Regular cardiac myocyte (primary cell): Measurements from ENCODE around the gene MUS81. TPM values are rescaled to one million over a fixed set of nuclear protein-coding genes. Genes with fewer than 3 reads are reported as not detected.

ENCODE experiments used
- total RNA-seq: library from RNA; depleted of rRNA; stranded (reverse); fragments of >200 nt; gene quantifications from 2 replicates; pipeline ENCODE4 v1.2.3, GENCODE V29; 2014

The MUS81 gene, protein sequence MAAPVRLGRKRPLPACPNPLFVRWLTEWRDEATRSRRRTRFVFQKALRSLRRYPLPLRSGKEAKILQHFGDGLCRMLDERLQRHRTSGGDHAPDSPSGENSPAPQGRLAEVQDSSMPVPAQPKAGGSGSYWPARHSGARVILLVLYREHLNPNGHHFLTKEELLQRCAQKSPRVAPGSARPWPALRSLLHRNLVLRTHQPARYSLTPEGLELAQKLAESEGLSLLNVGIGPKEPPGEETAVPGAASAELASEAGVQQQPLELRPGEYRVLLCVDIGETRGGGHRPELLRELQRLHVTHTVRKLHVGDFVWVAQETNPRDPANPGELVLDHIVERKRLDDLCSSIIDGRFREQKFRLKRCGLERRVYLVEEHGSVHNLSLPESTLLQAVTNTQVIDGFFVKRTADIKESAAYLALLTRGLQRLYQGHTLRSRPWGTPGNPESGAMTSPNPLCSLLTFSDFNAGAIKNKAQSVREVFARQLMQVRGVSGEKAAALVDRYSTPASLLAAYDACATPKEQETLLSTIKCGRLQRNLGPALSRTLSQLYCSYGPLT
- total RNA-seq = 45.4 and 48.7 TPM in 2 replicates

DNA sequence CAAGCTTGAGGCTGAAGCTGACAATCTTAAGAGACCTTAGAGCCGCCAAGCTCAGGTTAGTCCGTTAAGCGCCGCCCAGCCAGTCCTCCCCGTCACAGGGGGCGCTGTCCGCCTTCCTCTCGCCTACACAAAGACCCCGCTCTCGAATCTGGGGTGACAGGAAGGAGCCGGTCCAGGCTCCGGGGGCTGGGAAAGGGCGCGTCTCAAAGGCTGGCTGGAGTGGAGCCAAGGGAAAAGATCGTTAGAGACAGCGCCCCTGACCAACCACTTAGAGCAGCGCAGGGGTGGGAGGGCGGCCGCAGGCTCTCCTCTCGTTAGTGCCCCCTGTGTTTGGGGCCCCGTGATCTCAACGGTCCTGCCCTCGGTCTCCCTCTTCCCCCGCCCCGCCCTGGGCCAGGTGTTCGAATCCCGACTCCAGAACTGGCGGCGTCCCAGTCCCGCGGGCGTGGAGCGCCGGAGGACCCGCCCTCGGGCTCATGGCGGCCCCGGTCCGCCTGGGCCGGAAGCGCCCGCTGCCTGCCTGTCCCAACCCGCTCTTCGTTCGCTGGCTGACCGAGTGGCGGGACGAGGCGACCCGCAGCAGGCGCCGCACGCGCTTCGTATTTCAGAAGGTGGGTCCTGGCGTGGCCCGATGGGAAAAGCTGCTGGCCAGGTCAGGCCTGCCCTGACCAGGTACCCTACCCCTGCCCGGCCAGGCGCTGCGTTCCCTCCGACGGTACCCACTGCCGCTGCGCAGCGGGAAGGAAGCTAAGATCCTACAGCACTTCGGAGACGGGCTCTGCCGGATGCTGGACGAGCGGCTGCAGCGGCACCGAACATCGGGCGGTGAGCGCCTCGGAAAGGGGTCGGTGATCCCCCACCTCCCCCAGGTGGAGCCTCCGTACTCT is at the start of gene MUS81:
Gene MUS81, plus strand, starts transcription at position 156 of the 887 bp plus-strand sequence. Its CDS starts 321 bp downstream, at position 477.

DNA sequence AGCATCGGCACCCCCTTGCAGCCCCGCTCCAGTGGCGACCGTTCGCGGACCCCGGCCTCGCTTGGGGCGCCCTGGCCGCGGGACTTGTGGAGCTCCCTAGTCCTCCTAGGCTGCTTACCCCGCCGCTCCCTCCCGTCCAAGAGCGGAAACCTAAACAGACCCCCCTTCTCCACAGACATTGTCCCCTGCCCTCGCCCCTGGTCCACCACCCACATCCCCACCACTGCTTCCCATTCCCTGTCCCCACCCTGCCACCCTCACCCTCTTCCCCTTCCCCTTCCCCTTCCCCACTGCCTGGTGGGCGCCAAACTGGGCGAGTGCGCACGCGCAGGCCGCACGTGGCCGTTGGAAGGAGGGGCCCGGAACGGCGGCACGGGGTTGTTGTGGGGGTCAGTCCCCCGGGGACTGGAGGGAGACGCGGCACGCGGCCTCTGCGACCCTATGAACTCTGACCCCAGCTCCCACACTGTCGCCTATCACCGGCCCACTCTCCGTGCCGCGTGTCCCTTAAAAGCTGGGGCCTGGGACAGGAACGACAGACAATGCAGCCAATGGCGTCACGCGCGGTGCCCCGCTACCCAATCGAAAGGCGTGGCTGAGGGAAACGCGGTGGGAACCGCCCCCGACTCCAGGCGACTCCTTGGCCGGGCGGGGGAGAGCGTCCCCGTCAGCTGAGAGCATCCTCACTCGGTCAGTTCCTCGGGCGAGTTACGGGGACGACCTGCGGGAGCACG is 26.8 kb upstream of the MUS81 start, which contains the start of gene SNX32:
Gene SNX32, plus strand, starts transcription at position 667 of the 734 bp plus-strand sequence. CDS start 103 bp downstream, outside the sequence.

DNA sequence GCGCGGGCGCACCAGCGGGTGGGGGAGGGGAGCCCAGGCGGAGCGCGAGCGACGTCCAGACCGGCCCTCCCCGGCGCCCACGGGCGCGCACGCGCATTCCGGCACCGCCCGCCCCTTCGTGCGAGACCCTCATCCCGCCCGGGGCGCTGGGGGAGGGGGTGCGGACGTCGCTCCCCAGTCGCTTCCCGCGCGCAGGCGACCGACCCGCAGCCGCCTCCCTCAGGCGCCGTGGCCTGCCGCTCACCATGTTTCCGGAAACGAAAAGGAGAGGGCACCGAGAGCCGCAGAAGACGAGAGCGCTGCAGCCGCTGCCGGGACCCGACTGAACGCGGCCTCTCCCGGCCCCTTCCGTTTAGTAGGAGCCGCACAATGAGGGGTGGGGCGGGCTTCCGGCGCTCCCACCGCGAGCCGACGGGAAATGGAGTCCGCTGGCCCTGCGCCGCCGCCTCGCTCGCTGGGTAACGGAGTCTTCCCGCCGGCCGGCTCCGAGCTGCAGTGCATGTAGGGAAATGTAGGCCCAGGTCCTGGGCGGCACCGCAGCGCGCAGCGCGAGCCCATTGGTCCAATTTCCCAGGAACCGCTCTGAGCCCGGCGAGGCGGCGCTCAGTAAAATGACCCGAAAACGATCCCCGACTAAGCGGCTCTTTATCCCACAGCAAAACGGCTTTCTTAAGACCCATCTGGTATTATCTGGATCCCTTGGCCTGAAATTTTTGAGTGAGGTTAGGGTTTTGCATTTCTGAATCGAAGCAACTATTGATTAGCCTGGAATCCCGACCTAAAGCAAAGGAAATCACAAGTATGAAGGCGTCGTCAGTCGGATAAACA is 2.2 kb upstream of the MUS81 start, which contains the start of gene CFL1:
Gene CFL1, minus strand, starts transcription at position 328 of the 828 bp plus-strand sequence. Its CDS starts 81 bp downstream, at position 247.

DNA sequence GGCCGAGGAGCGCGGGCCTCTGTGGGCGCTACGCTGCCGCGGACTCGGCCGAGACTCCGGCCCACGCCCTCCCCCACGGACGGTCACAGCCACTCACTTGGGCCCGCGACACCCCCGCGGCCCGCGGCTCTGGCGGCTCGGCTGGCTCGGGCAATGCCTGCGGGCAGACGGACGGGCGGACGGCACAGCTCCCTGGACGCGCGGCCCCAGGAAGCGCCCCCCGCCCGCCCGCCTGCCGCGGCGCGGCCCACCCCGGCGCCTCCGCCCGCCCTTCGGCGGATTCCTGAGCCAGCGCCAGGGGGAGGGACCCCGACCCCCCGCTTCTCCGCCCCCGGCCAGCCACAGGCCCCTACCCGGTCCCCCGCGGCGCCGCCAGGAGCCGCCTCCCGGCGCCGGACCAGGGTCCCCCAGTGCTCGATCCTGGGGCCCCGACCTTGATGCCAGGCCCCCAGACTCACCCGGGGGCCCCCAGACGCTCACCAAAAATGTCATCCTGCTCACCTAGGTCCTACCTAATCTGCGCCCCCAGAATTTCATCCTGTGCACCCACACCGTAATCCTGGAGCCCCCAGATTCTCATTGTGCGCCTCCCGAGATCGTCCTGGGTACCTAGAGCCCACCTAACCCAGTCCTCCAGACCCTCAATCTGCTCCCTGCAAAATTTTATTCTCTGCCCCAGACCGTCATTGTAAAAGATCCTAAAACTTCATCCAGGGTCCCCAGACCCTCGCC is 12.5 kb downstream of the MUS81 start, which contains the start of gene EFEMP2:
Gene EFEMP2, minus strand, starts transcription at position 215 of the 732 bp plus-strand sequence. CDS start 446 bp downstream, outside the sequence.

DNA sequence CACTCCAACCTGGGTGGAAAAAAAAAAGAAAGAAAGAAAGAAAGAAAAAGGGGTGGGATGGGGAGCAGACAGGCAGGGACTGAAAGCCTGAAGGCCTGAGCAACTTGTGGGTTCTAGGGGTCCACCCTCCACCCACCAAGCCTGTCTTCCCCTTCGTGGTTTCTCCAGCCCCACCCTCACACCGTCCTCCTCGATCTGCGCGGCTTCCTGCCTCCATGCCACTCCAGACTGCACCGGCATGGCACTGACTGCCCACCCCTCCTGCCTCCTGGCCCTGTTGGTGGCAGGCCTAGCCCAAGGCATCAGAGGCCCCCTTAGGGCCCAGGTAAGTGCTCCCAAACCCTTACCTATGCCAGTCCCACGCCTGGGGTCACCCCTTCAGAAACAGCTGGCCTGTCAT is 19.4 kb downstream of the MUS81 start, which contains the start of gene CTSW:
Gene CTSW, plus strand, starts transcription at position 221 of the 400 bp plus-strand sequence. Its CDS starts 18 bp downstream, at position 239.

DNA sequence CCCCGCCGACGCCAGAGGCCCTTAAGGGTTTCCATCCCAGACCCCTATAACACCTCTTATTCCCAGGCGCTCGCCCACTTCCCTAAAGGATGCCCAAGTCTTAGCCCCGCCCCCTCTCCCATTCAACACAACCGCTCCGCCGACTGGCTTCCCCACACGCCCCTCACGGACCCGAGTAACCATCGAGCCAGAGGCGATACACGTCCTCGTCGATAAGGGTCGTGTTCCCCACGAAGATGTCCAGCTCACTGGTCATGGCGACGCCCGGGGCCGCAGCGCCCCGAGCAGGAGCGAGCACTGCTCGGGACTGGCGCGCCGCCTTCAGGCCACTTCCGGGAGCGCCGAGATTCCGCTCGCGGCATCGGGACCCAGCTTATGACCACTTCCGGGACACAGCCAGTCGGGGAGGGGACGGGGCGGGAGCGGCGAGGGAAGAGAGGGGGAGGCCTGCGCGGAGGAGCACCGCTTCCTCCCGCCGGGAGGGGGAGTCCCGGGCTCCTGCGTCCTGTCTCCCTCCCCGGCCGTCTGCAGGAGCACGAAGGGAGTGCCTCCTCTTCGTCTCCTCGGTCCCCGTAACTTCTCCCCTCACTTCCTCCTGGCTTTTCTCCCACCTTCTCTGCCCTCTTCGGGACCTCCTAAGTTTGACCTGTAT is 28.1 kb downstream of the MUS81 start, which contains the start of gene FIBP:
Gene FIBP, minus strand, starts transcription at position 309 of the 652 bp plus-strand sequence. Its CDS starts 53 bp downstream, at position 256.

DNA sequence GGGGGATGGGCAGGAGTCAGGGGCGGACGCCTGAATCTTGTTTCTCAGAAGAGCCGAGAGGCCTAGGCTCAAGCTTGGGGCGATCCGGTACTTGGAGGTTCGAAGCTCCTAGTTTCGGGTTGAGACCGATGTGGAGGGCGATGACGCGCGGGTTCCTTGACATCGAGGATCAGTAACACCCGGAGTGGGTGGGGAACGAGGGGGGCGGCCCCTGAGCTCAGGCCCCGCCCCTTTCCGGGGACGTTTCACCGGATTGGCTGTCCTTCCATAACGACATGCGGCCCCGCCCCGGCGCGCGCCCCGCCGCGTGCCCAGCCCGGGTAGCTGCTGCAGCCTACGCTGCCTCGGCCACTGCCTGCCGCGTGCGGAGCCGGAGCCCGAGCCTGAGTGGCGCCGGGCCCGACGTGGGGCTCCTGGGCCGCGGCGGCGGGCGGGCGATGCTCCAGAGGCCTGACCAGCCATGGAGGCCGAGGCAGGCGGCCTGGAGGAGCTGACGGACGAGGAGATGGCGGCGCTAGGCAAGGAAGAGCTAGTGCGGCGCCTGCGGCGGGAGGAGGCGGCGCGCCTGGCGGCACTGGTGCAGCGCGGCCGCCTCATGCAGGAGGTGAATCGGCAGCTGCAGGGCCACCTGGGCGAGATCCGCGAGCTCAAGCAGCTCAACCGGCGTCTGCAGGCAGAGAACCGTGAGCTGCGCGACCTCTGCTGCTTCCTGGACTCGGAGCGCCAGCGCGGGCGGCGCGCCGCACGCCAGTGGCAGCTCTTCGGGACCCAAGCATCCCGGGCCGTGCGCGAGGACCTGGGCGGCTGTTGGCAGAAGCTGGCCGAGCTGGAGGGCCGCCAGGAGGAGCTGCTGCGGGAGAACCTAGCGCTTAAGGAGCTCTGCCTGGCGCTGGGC is 30.3 kb downstream of the MUS81 start, which contains the start of gene CCDC85B:
Gene CCDC85B, plus strand, starts transcription at position 350 of the 895 bp plus-strand sequence. Its CDS starts 111 bp downstream, at position 461.

DNA sequence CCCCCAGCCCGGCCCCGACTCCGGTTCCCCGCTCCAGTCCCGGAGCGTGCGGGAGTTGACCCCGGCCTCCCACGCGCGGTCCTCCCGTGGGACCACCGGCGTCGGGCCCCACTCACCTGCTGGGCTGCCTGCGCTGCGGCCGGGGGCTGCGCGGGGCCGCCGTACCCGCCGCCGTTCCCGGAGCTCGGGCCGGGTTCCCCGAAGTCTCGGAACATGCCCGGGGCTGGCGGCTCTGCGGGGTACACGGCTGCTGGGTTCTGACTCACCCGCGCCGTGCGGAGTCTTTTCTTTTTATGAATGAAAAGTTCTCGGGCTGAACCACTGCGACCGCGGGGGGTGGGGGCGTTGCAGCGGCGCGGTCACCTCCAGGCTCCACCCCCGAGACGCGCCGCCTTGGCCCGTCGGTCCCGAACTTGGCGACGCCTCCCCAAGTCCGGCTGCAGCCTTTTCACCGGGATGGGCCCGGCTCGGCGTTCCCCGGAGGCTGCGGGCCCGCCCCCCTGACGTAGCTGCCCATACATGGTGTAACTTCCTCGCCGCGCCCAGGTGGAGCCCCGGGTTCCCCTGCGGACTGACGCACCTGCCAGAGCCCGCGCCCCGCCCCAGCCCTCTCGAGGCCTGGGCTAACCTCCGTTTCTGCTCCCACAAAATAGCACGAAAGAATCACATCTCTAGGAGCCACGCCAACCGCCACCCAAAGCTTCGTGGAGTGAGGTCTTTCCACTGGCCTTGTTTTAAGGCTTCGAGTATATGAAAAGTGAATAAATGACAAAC is 40.1 kb downstream of the MUS81 start, which contains the start of gene FOSL1:
Gene FOSL1, minus strand, starts transcription at position 264 of the 774 bp plus-strand sequence. Its CDS starts 49 bp downstream, at position 215.

Other genes with a start within 250 kb of the MUS81 start
- 17.2 and 30.5 TPM in 2 replicates for gene MAP3K11, start 246.2 kb upstream of the MUS81 start, total RNA-seq
- 9.3 and 23.8 TPM in 2 replicates for gene PCNX3, start 244.7 kb upstream of the MUS81 start, total RNA-seq
- gene SIPA1, start 222.3 kb upstream of the MUS81 start, total RNA-seq = 10.1 and 19.9 TPM in 2 replicates
- gene RELA, start 197.5 kb upstream of the MUS81 start, total RNA-seq = 12.7 and 22.6 TPM in 2 replicates
- gene KAT5, start 148.2 kb upstream of the MUS81 start, total RNA-seq = 33.5 and 36.6 TPM in 2 replicates
- 33.0 and 59.0 TPM in 2 replicates for gene RNASEH2C, start 139.6 kb upstream of the MUS81 start, total RNA-seq
- gene AP5B1, start 79.5 kb upstream of the MUS81 start, total RNA-seq = 7.7 and 8.5 TPM in 2 replicates
- gene OVOL1, start 73.4 kb upstream of the MUS81 start, total RNA-seq = under 0.01 TPM in 1 of 2 replicates, not detected in the other
- gene SNX32, start 26.5 kb upstream of the MUS81 start, total RNA-seq = 0.38 and 2.5 TPM in 2 replicates
- gene CFL1, start 2.3 kb upstream of the MUS81 start, total RNA-seq = 677 and 1,304 TPM in 2 replicates
- gene EFEMP2, start 12.4 kb downstream of the MUS81 start, total RNA-seq = 44.9 and 71.0 TPM in 2 replicates
- gene CTSW, start 19.4 kb downstream of the MUS81 start, total RNA-seq = not detected in 2 replicates
- gene FIBP, start 28.0 kb downstream of the MUS81 start, total RNA-seq = 128 and 212 TPM in 2 replicates
- gene CCDC85B, start 30.2 kb downstream of the MUS81 start, total RNA-seq = 80.3 and 108 TPM in 2 replicates
- gene FOSL1, start 40.0 kb downstream of the MUS81 start, total RNA-seq = 17.5 and 28.6 TPM in 2 replicates
- 17.1 and 21.1 TPM in 2 replicates for gene C11orf68, start 58.6 kb downstream of the MUS81 start, total RNA-seq
- 130 and 436 TPM in 2 replicates for gene DRAP1, start 59.0 kb downstream of the MUS81 start, total RNA-seq
- not detected in 2 replicates for gene TSGA10IP, start 85.0 kb downstream of the MUS81 start, total RNA-seq
- gene SART1, start 101.3 kb downstream of the MUS81 start, total RNA-seq = 28.5 and 63.6 TPM in 2 replicates
- gene EIF1AD, start 141.7 kb downstream of the MUS81 start, total RNA-seq = 26.8 and 40.8 TPM in 2 replicates
- gene BANF1, start 142.1 kb downstream of the MUS81 start, total RNA-seq = 10.7 and 54.1 TPM in 2 replicates
- gene CST6, start 151.6 kb downstream of the MUS81 start, total RNA-seq = 0.38 and 0.56 TPM in 2 replicates
- gene CATSPER1, start 166.0 kb downstream of the MUS81 start, total RNA-seq = under 0.01 and 0.19 TPM in 2 replicates
- gene GAL3ST3, start 188.7 kb downstream of the MUS81 start, total RNA-seq = not detected in 2 replicates
- gene SF3B2, start 191.9 kb downstream of the MUS81 start, total RNA-seq = 141 and 205 TPM in 2 replicates
- 21.1 and 33.0 TPM in 2 replicates for gene PACS1, start 209.8 kb downstream of the MUS81 start, total RNA-seq